GM21717 (cell line): ENCODE measurements around the gene CGB7.
"Not testable (repeated sequence)": the region's sequence is repeated elsewhere in the genome, so short reads cannot be mapped to it uniquely, and the experiment has no call there.

Source experiments
- ATAC-seq: cut with Tn5 transposase; IDR thresholded peaks from one replicate; pipeline ENCODE4 v1.9.1; 2021; ENCODE audit warnings: mild to moderate bottlenecking, moderate library complexity; ENCODE audit not compliant: unreplicated experiment

The CGB7 gene

DNA sequence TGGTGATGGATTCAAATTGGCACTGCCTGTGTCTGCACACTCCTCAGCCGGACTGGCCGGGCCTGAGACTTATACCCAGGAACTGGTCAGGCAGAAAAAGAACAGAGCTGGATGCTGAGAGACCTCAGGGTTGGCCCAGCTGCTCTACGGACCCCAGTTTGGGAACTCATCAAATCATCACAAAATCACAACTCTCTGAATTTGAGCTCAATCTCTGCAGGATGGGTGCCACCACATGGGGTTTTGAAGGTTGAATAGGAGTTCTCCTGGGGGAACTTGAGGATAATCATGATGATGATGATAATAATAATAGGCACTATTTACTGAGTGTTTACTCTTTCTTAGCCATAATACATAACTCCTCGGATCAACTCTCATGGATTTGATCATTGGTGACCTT lies 14.9 kb downstream of the CGB7 start:
- not testable (repeated sequence) for ATAC-seq

DNA sequence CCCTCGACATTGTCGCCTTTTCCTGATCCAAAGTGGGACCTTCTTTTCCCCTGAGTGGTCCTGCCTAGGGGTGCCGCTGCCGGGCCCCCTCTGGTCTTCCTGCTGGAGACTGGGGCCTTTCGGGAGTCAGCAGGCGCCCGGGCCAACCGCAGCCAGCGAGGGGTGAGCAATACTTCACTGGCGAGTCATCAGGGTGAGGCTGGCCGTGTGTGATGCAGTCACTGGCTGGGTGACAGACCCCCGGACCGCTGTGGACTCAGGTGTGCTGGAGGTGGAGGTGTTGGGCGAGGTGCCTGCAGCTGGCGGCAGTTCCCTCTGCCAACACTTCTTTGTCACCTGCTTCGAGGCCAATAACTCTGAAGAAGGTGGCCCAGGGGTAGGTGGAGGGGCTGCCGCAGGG lies 15.4 kb downstream of the CGB7 start:
- no peak for ATAC-seq

DNA sequence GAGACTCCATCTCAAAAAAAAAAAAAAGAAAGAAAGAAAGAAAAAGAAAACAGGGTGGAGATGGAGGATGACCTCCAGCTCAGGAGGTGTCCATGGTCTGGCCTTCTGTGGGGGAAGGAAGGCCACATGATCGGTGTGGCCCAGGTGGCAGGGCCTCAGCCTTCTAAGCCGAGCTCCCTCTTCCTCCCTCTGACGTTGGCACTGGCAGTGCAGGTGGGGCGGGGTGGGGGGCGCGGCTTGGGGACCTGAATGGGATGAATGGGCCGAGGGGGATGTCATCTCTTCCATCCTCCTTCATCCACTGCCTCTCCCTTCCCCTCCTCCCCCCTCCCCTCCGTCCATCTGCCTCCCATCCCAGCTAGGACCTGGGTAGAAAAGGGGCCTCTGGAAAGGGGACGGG lies 17.8 kb downstream of the CGB7 start:
- ATAC-seq, result not testable (repeated sequence)

DNA sequence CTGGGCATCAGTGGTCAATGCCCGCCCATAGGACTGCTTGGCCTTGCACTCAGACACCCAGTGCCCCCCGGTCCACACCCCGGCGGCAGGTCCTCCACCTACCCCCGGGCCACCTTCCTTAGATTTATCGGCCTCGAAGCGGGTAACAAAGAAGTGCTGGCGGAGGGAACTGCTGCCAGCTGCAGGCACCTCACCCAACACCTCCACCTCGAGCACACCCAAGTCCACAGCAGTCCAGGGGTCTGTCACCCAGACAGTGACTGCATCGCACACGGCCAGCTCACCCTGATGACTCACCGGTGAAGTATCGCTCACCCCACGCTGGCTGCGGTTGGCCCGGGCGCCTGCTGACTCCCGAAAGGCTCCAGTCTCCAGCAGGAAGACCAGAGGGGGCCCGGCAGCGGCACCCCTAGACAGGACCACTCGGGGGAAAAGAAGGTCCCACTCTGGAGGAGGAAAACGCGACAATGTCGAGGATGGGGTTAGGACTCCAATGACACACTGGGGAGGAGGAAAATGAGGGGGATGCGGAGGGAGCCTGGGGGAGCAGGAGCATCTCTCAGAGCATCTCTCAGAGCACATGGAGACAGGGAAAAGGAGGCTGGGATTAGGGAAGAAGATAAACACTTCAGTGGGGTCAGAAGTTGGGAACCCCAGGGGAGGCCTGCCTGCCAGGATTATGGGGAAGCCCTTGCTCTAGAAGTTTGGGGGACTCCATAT lies 18.8 kb downstream of the CGB7 start:
- not testable (repeated sequence) for ATAC-seq

DNA sequence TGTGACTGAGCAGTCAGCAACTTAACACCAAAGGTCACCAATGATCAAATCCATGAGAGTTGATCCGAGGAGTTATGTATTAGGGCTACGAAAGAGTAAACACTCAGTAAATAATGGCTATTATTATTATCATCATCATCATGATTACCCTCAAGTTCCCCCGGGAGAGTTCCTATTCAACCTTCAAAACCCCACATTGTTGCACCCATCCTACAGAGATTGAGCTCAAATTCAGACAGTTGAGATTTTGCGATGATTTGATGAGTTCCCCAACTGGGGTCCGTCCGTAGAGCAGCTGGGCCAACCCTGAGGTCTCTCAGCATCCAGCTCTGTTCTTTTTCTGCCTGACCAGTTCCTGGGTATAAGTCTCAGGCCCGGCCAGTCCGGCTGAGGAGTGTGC lies 19.4 kb downstream of the CGB7 start:
- ATAC-seq, result not testable (repeated sequence)

DNA sequence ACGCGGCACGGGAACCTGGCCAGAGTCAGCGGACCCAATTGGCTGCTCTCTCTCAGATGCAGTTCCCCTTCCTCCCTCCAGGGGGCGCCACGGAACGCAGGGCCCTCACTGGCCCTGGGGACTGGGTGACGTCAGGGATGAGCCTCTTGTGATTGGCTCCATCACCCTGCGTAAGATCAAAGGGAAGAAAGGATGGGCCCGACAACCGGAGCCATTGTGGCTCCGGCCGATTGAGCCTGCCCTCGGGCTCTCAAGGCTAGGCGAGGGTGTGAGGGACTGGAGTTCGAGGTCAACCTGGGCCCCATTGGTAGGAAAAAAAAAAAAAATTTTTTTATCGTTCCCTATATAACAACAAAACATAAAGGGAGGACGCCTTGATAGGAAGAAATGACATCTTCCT lies 20.7 kb downstream of the CGB7 start, which contains the start of gene CGB1:
Gene CGB1, minus strand, starts transcription at position 81 of the 400 bp plus-strand sequence. CDS start 184 bp downstream, outside the sequence.
- not testable (repeated sequence) for ATAC-seq

DNA sequence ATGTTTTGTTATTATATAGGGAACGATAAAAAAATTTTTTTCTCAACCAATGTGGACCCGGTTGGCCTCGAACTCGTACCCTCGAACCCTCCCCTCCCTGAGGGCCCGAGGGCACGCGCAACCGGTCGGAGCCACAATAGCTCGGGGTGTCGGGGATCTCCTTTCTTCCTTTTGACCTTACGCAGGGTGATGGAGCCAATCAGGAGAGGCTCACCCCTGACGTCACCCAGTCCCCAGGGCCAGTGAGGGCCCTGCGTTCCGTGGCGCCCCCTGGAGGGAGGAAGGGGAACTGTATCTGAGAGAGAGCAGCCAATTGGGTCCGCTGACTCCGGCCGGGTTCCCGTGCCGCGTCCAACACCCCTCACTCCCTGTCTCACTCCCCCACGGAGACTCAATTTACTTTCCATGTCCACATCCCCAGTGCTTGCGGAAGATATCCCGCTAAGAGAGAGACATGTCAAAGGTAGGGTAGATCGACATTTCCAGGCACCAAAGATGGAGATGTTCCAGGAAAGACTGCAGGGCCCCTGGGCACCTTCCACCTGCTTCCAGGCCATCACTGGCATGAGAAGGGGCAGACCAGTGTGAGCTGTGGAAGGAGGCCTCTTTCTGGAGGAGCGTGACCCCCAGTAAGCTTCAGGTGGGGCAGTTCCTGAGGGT lies 25.8 kb downstream of the CGB7 start, which contains the start of gene CGB2:
Gene CGB2, plus strand, starts transcription at position 249 of the 660 bp plus-strand sequence. Its CDS starts 206 bp downstream, at position 455.
- not testable (repeated sequence) for ATAC-seq

DNA sequence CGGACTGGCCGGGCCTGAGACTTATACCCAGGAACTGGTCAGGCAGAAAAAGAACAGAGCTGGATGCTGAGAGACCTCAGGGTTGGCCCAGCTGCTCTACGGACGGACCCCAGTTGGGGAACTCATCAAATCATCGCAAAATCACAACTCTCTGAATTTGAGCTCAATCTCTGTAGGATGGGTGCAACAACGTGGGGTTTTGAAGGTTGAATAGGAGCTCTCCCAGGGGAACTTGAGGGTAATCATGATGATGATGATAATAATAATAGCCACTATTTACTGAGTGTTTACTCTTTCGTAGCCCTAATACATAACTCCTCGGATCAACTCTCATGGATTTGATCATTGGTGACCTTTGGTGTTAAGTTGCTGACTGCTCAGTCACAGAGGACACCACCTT lies 27.2 kb downstream of the CGB7 start:
- ATAC-seq, result not testable (repeated sequence)

DNA sequence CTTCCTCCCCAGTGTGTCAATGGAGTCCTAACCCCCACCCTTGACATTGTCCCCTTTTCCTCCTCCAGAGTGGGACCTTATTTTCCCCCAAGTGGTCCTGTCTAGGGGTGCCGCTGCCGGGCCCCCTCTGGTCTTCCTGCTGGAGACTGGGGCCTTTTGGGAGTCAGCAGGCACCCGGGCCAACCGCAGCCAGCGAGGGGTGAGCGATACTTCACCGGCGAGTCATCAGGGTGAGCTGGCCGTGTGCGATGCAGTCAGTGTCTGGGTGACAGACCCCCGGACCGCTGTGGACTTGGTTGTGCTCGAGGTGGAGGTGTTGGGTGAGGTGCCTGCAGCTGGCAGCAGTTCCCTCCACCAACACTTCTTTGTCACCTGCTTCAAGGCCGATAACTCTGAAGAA lies 27.8 kb downstream of the CGB7 start:
- not testable (repeated sequence) for ATAC-seq

DNA sequence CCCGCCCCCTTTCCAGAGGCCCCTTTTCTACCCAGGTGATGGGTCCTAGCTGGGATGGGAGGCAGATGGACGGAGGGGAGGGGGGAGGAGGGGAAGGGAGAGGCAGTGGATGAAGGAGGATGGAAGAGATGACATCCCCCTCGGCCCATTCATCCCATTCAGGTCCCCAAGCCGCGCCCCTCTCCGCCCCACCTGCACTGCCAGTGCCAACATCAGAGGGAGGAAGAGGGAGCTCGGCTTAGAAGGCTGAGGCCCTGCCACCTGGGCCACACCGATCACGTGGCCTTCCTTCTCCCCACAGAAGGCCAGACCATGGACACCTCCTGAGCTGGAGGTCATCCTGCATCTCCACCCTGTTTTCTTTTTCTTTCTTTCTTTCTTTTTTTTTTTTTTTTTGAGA lies 28.9 kb downstream of the CGB7 start:
- ATAC-seq, result not testable (repeated sequence)

DNA sequence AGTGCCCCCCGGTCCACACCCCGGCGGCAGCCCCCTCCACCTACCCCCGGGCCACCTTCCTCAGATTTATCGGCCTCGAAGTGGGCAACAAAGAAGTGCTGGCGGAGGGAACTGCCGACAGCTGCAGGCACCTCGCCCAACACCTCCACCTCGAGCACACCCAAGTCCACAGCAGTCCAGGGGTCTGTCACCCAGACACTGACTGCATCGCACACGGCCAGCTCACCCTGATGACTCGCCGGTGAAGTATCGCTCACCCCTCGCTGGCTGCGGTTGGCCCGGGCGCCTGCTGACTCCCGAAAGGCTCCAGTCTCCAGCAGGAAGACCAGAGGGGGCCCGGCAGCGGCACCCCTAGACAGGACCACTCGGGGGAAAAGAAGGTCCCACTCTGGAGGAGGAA lies 31.9 kb downstream of the CGB7 start:
- not testable (repeated sequence) for ATAC-seq

DNA sequence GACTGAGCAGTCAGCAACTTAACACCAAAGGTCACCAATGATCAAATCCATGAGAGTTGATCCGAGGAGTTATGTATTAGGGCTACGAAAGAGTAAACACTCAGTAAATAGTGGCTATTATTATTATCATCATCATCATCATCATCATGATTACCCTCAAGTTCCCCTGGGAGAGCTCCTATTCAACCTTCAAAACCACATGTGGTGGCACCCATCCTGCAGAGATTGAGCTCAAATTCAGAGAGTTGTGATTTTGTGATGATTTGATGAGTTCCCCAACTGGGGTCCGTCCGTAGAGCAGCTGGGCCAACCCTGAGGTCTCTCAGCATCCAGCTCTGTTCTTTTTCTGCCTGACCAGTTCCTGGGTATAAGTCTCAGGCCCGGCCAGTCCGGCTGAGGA lies 32.5 kb downstream of the CGB7 start:
- ATAC-seq, result not testable (repeated sequence)

DNA sequence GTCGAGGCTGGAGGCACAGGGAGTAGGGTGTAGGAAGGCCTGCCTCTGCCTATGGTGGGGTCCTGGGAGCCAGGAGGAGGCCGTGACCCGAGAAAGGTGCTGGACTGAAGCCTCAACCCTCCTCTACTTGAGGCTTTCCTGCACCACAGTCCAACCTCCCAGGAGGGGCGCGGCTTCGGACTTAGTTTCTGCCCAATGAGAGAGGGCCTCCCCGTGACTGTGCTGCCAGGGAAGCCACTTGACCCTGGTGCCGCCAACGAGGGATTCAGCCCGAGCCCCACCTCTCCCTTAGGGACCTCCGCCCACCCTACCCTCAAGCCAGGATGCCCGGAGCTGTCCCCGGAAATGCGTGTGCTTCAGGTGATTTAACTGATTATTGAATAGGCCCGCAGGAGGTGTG lies 33.3 kb downstream of the CGB7 start, which contains the start of gene CGB3:
Gene CGB3, minus strand, starts transcription at position 101 of the 400 bp plus-strand sequence. CDS start 362 bp downstream, outside the sequence.
- not testable (repeated sequence) for ATAC-seq

DNA sequence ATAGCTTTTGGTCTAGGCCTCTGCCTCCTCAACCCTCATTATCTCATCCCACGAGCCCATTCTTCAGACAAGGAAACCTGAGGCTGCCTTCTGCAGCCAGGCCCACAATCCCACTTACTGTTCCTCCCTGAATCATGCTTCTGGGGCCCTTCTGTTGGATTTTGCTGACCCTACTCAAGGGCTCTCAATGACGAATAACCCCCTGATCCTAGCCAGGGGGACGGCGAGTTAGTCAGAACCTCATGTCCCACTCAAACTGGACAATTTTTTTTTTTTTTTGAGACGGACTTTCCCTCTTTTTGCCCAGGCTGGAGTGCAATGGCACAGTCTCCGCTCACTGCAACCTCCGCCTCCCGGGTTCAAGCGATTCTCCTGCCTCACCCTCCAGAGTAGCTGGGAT lies 35.4 kb downstream of the CGB7 start:
- no peak for ATAC-seq

DNA sequence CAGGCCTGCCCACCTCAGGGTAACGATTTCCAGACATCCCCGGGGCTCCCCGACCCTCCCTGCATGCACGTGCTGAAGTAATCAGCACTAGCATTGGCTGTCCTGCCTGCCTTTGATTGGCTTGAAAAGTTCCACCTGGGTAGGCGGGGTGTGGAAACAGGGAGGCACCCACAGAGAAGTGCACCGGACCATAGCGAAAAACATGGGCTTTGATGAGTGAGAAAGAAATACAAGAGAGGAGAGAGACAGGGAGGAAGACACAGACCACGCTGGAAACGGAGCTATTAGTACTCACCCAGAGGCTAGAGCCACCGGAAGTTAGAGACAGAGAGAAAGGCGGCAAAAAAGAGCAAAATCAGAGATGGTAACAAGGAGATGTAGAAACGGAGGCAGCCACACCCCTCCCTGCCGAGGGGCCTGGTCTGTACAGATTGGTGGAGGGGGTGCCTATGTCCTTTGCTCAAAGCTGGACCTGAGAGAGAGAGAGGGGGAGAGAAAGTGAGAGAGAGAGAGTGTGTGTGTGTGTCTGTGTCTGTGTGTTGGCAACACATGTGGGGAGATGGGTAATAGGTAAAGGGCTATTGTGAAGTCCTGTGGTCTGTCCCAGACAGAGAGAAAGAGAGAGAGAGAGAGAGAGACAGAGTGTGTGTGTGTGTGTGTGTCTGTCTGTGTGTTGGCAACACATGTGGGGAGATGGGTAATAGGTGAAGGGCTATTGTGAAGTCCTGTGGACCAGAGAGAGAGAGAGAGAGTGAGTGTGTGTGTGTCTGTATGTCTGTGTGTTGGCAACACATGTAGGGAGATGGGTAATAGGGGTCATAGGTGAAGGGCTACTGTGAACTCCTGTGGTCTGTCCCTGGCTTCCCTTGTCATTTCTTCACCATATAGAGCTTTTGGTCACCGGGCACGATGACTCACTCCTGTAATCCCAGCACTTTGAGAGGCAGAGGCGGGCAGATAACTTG lies 36.3 kb downstream of the CGB7 start:
- no peak for ATAC-seq

DNA sequence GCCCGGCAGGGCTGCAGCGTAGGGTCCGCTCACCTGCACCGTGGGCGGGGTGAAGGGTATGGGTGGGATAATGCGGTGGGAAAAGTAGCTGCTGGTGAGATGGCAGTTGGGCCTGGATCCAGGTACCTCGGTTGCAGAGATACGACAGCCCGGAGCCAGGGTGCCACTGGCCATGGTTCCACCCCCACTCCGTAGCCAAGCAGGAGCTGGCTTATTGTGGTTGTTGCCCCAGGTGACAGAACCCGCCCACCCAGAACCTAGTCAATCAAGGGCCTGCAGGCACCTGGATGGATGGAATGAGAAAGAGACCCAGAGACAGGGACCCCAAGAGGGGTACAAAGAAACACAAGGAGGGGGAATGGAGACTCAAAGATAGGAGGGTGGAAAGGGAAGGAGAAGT lies 37.2 kb downstream of the CGB7 start:
- no peak for ATAC-seq

DNA sequence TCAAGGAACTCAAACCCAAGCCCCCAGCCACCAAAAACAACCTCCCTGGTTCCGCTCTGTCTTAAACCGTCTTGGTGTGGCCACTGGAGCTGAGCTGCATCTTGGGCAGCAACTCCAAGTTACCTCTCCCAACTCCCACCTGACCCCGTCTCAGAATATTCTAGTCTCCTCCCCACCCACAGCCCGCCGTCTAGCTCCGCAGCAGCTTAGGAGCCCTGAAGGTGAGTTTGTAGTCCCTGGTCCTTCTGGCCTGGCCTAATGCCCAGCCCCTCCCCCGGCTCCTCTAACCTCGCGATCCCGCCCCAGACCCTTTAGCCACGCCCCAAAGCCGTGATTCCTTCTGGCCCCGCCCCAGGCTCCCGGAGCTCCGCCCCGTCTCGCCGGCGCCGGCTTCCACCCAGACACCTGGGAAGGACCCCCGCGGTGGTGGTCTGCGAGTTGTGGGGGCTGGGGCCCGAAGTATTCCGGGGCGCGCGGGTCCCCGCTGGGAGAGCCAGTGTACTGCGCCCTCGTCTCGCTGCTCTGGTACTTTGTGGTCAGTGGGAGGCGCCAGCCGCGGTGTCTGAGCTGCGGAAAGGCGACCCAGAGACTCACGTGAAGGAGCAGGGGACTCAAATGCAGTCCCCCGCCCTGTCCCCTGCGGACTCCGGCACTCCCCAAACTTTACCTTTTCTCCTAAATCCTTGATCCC lies 38.2 kb downstream of the CGB7 start:
- ATAC-seq, result no peak

DNA sequence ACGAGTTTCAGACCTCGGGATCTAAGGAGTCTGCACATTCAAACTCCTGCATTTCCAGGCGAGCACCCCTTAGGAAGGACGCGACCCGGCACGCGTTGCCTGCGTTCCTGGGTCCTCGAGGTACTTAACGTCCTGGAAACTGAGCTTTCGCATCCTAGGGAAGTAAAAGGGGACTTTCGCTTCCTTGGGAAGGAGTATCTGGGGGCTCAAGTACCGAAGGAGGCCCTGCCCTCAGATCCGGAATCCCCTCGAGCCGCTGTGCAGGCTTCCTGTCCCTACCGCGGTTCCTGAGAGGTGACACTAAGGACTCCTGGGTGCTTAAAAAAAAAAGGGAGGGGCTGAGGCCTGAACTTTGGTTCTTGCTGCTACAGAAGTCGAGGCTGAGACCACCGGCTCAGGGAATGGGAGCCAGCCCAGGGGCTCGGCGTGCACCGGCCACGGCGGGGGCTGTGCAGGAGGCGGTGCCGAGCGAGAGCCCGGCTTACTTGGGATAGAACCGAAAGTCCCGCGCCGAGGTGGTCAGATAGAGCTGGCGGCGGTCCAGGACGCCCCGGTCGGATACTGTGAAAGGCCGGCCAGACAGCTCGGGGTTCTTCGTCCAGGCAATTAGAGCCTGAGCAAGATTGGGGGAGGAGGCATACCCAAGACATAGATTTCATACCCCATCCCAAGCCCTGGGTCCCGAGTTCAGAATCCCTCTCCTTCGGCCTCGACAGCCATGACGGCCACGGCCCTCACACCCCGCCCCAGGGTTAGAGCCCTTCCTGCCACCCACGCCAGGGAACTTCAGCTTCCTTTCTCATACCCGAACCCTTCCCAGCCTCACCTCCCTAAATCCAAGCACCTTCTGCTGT lies 38.9 kb downstream of the CGB7 start:
- ATAC-seq, result not testable (repeated sequence)

DNA sequence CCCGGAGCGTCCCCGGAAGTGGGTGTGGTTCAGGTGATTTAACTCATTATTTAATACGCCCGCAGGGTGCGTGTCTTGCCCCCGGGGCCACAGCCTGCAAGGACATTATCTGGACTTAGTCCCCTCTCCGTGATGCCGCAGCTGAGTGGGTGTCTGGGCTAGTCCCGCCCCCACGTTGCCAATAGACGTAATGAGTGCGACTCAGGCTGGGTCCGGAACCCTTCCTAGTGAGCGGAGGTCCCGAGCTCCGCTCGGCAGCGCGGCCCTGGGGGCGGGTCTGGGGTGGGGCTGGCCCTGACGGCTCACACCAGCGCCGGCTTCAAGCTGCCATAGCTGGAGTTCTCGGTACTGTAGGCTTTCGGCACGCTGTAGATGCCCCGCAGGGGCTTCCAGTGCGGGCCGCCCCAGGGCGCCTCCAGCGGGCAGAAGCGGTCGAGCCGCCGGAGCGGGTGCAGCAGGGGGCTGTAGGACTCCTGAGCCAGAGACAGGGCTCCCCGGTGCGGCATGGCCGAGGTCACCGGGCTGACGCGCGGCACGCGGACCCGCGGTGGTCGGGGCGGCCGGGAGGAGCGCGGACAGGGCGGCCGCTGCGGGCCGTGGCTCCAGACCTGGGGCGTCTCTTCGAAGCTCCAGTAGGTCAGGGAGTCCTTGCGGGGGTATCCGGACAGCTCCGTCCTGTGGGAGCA lies 39.7 kb downstream of the CGB7 start:
- no peak for ATAC-seq
